ENCODE data around the gene CCDC63.

GRCh38 chr12:110913119-110914056 is 66.6 kb downstream of the CCDC63 start:
- TF ChIP-seq FOXM1 (IDR thresholded peaks at IDR 0.05; ENCODE audit: borderline replicate concordance, low read depth) (no peak), MAX (IDR thresholded peaks at IDR 0.05) (no peak), RAD21 (IDR thresholded peaks at IDR 0.05; ENCODE audit: low read depth) (no peak), YY1 (IDR thresholded peaks at IDR 0.05; ENCODE audit: low read depth) (no peak), ZBTB7A (IDR thresholded peaks at IDR 0.05; ENCODE audit: low read depth) (no peak), USF1 (IDR thresholded peaks at IDR 0.05) (no peak), TAF1 (IDR thresholded peaks at IDR 0.05; ENCODE audit: low read depth) (no peak), CREB1 (IDR thresholded peaks at IDR 0.05; ENCODE audit: low read depth) (no peak)

All from Ishikawa (cell line).